ENCODE data around the gene KCNQ1. TPM values are rescaled to one million over a fixed set of nuclear protein-coding genes. Genes with fewer than 3 reads are reported as not detected.

KCNQ1 gene
- polyA plus RNA-seq, 2 donors = 0.31 to 0.52 TPM

DNA sequence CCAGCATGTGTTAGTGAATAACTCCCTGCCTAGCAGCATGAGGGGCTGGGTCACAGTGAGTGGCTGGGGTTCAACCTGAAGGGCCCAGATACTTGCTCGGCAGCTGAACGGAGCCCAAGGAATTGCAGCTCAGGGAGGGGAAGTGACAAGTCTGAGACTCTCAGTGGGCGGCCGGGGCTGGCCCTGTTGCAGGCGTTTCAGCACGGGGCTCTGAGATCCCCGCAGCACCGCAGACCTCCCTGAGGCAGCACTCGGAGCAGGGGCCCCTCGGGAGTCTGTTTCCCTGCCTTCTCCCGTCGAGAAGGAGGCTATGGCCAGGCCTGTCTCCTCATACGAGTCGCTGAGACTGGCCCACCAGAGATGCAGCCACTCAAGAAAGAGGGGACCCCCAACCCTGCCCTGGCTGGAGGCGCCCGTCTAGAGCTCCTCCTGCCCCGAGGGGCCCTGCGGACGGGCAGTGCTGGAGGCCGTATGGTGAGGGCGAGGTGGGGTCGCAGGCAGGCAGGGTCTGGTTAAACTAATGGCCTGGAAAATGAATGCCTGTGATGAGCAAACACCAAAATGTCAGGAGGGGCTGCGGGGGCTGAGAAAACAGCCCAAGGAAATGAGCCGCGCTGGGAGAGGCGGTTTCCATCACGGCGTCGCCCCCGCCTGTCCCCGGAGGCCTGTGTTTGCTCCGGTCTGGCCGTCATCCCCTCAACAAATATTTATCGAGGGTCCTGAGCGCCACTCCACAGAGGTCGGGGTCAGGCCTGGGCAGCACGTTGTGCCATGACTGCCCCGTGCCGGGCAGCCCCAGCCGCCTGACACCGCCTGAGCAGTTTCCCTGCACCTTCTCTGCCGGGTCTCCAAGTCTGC lies 35.0 kb upstream of the KCNQ1 start:
- 46 to 47% methylated on average over 42 of the region's 42 CpGs for WGBS, 2 donors
- no peak overlapping the region for H3K27ac ChIP-seq (ENCODE audit: low read depth in 2 of 2, low read length in 1 of 2)

GRCh38 chr11:2410616-2411015 lies 34.2 kb upstream of the KCNQ1 start:
- H3K36me3 ChIP-seq (ENCODE audit: control insufficient read depth in 2 of 2, insufficient read depth in 2 of 2, low read length in 1 of 2) = no peaks in the 10 kb centered on the region
- H3K27ac ChIP-seq (ENCODE audit: low read depth in 2 of 2, low read length in 1 of 2) = no peak overlapping the region
- H3K4me3 ChIP-seq (ENCODE audit: low read depth in 1 of 2, low read length in 2 of 2) = no peak overlapping the region
- 78 to 80% methylated on average over 8 to 9 of the region's 9 CpGs for WGBS, 2 donors
- H3K4me1 ChIP-seq (ENCODE audit: control insufficient read depth in 2 of 2, insufficient read depth in 2 of 2, low read length in 1 of 2) = peaks cover 3 to 8% of the 10 kb centered on the region in 2 donors
- no peaks in the 10 kb centered on the region for H3K27me3 ChIP-seq (ENCODE audit: control insufficient read depth in 1 of 2, insufficient read depth in 2 of 2, low read length in 2 of 2)
- peaks cover 0 to 2% of the 10 kb centered on the region in 2 donors for H3K9me3 ChIP-seq (ENCODE audit: control insufficient read depth in 2 of 2, insufficient read depth in 1 of 2, low read depth in 1 of 2, low read length in 1 of 2)

More for the DNA sequence above, 35.0 kb upstream of the KCNQ1 start:
- H3K27me3 ChIP-seq (ENCODE audit: control insufficient read depth in 1 of 2, insufficient read depth in 2 of 2, low read length in 2 of 2) = no peaks in the 10 kb centered on the region
- H3K4me3 ChIP-seq (ENCODE audit: low read depth in 1 of 2, low read length in 2 of 2) = no peak overlapping the region
- H3K36me3 ChIP-seq (ENCODE audit: control insufficient read depth in 2 of 2, insufficient read depth in 2 of 2, low read length in 1 of 2) = no peaks in the 10 kb centered on the region
- peaks cover 3 to 8% of the 10 kb centered on the region in 2 donors for H3K4me1 ChIP-seq (ENCODE audit: control insufficient read depth in 2 of 2, insufficient read depth in 2 of 2, low read length in 1 of 2)
- H3K9me3 ChIP-seq (ENCODE audit: control insufficient read depth in 2 of 2, insufficient read depth in 1 of 2, low read depth in 1 of 2, low read length in 1 of 2) = peaks cover 0 to 2% of the 10 kb centered on the region in 2 donors

- Histone ChIP-seq H3K36me3 (ENCODE audit: control insufficient read depth in 2 of 2, insufficient read depth in 2 of 2, low read length in 1 of 2) (no peaks in the 10 kb centered on the region), H3K9me3 (ENCODE audit: control insufficient read depth in 2 of 2, insufficient read depth in 1 of 2, low read depth in 1 of 2, low read length in 1 of 2) (peaks cover 0 to 2% of the 10 kb centered on the region in 2 donors), H3K4me3 (ENCODE audit: low read depth in 1 of 2, low read length in 2 of 2) (no peak overlapping the region), H3K27me3 (ENCODE audit: control insufficient read depth in 1 of 2, insufficient read depth in 2 of 2, low read length in 2 of 2) (no peaks in the 10 kb centered on the region), H3K4me1 (ENCODE audit: control insufficient read depth in 2 of 2, insufficient read depth in 2 of 2, low read length in 1 of 2) (peaks cover 3 to 8% of the 10 kb centered on the region in 2 donors), H3K27ac (ENCODE audit: low read depth in 2 of 2, low read length in 1 of 2) (no peak overlapping the region)
- WGBS, 2 donors = 78 to 80% methylated on average over 30 of the region's 30 CpGs
These were observed 33.1 kb upstream of the KCNQ1 start for GRCh38 chr11:2411446-2412305.

DNA sequence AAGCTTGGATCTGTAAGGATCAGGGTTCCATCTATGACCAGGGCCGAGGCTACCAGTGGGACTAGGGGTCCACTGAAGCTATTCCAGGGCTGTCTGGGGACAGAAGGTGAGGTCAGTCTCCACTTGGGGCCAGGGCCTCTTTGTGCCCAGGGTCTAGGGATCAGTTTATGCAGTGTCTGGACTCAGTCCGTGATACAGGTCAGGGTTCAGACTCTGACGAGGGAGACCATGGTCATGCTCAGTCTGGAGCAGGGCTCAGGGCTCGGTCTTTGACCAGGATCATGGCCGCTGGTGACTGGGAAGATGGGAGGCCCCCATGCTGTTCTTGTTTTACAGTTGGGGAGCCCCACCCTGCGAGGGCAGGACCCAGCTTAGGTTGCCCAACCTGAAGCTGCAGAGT lies 32.5 kb upstream of the KCNQ1 start:
- Histone ChIP-seq H3K9me3 (ENCODE audit: control insufficient read depth in 2 of 2, insufficient read depth in 1 of 2, low read depth in 1 of 2, low read length in 1 of 2) (peaks cover 0 to 2% of the 10 kb centered on the region in 2 donors), H3K36me3 (ENCODE audit: control insufficient read depth in 2 of 2, insufficient read depth in 2 of 2, low read length in 1 of 2) (no peaks in the 10 kb centered on the region), H3K4me3 (ENCODE audit: low read depth in 1 of 2, low read length in 2 of 2) (no peak overlapping the region), H3K27ac (ENCODE audit: low read depth in 2 of 2, low read length in 1 of 2) (no peak overlapping the region), H3K4me1 (ENCODE audit: control insufficient read depth in 2 of 2, insufficient read depth in 2 of 2, low read length in 1 of 2) (peaks cover under 1 to 3% of the 10 kb centered on the region in 2 donors), H3K27me3 (ENCODE audit: control insufficient read depth in 1 of 2, insufficient read depth in 2 of 2, low read length in 2 of 2) (no peaks in the 10 kb centered on the region)
- 84 to 88% methylated on average over 6 of the region's 6 CpGs for WGBS, 2 donors

- no peak overlapping the region for H3K4me3 ChIP-seq (ENCODE audit: low read depth in 1 of 2, low read length in 2 of 2)
- H3K27me3 ChIP-seq (ENCODE audit: control insufficient read depth in 1 of 2, insufficient read depth in 2 of 2, low read length in 2 of 2) = no peaks in the 10 kb centered on the region
- 80 to 82% methylated on average over 39 to 43 of the region's 43 CpGs for WGBS, 2 donors
- H3K4me1 ChIP-seq (ENCODE audit: control insufficient read depth in 2 of 2, insufficient read depth in 2 of 2, low read length in 1 of 2) = no peaks in the 10 kb centered on the region
- H3K9me3 ChIP-seq (ENCODE audit: control insufficient read depth in 2 of 2, insufficient read depth in 1 of 2, low read depth in 1 of 2, low read length in 1 of 2) = no peaks in the 10 kb centered on the region
- no peaks in the 10 kb centered on the region for H3K36me3 ChIP-seq (ENCODE audit: control insufficient read depth in 2 of 2, insufficient read depth in 2 of 2, low read length in 1 of 2)
- H3K27ac ChIP-seq (ENCODE audit: low read depth in 2 of 2, low read length in 1 of 2) = no peak overlapping the region
These were observed 30.8 kb upstream of the KCNQ1 start for GRCh38 chr11:2413742-2414579.

DNA sequence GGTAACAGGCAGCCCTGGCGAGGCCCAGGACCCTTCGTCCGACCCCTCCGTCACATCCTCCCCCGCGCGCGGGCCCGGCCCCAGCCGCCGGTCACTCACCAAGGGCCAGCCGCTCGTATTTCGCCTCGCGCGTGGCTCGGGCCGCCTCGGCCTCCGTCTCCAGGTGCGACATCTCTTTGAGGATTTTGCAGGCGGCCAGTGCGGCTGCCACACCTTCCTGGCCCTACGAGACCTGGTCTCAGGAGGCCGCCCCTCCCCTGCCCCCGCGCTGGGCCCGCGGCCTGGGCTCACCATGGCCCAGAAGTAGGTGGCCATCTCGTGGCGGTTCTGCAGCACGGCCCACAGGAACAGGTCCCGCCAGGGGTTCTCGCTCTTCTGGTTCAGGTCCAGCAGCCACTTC lies 30.2 kb upstream of the KCNQ1 start:
- H3K27ac ChIP-seq (ENCODE audit: low read depth in 2 of 2, low read length in 1 of 2) = no peak overlapping the region
- H3K9me3 ChIP-seq (ENCODE audit: control insufficient read depth in 2 of 2, insufficient read depth in 1 of 2, low read depth in 1 of 2, low read length in 1 of 2) = no peaks in the 10 kb centered on the region
- H3K4me1 ChIP-seq (ENCODE audit: control insufficient read depth in 2 of 2, insufficient read depth in 2 of 2, low read length in 1 of 2) = no peaks in the 10 kb centered on the region
- H3K36me3 ChIP-seq (ENCODE audit: control insufficient read depth in 2 of 2, insufficient read depth in 2 of 2, low read length in 1 of 2) = no peaks in the 10 kb centered on the region
- H3K4me3 ChIP-seq (ENCODE audit: low read depth in 1 of 2, low read length in 2 of 2) = no peak overlapping the region
- H3K27me3 ChIP-seq (ENCODE audit: control insufficient read depth in 1 of 2, insufficient read depth in 2 of 2, low read length in 2 of 2) = no peaks in the 10 kb centered on the region
- WGBS, 2 donors = 84 to 87% methylated on average over 35 of the region's 35 CpGs

DNA sequence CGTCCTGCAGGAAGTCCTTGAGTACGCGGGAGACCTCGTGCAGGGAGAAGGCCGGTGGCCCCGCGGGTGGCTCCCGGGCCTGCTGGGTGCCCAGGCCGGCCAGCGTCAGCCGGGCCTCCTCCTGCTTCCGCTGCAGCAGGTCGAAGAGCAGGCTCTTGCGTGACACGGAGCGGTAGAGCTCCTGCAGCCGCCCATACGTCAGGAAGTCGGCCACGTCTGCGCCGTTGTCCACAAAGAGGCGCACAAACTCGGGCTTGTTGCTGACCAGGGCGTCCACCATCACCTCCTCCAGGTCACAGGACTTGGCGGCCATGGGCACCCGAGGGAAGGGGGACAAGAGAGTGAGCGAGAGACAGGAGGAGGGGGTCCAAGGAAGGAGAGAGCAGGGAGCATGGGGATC lies 29.6 kb upstream of the KCNQ1 start:
- Histone ChIP-seq H3K27ac (ENCODE audit: low read depth in 2 of 2, low read length in 1 of 2) (no peak overlapping the region), H3K4me3 (ENCODE audit: low read depth in 1 of 2, low read length in 2 of 2) (no peak overlapping the region), H3K36me3 (ENCODE audit: control insufficient read depth in 2 of 2, insufficient read depth in 2 of 2, low read length in 1 of 2) (no peaks in the 10 kb centered on the region), H3K9me3 (ENCODE audit: control insufficient read depth in 2 of 2, insufficient read depth in 1 of 2, low read depth in 1 of 2, low read length in 1 of 2) (no peaks in the 10 kb centered on the region), H3K4me1 (ENCODE audit: control insufficient read depth in 2 of 2, insufficient read depth in 2 of 2, low read length in 1 of 2) (peaks cover 0 to 2% of the 10 kb centered on the region in 2 donors), H3K27me3 (ENCODE audit: control insufficient read depth in 1 of 2, insufficient read depth in 2 of 2, low read length in 2 of 2) (no peaks in the 10 kb centered on the region)
- 82 to 84% methylated on average over 27 to 28 of the region's 28 CpGs for WGBS, 2 donors

GRCh38 chr11:2415601-2416380 lies 29.0 kb upstream of the KCNQ1 start:
- Histone ChIP-seq H3K9me3 (ENCODE audit: control insufficient read depth in 2 of 2, insufficient read depth in 1 of 2, low read depth in 1 of 2, low read length in 1 of 2) (no peaks in the 10 kb centered on the region), H3K27me3 (ENCODE audit: control insufficient read depth in 1 of 2, insufficient read depth in 2 of 2, low read length in 2 of 2) (peaks cover 0 to under 1% of the 10 kb centered on the region in 2 donors)

More at GRCh38 chr11:2415601-2416380, 29.0 kb upstream of the KCNQ1 start:
- Histone ChIP-seq H3K36me3 (ENCODE audit: control insufficient read depth in 2 of 2, insufficient read depth in 2 of 2, low read length in 1 of 2) (no peaks in the 10 kb centered on the region), H3K27ac (ENCODE audit: low read depth in 2 of 2, low read length in 1 of 2) (no peak overlapping the region), H3K4me3 (ENCODE audit: low read depth in 1 of 2, low read length in 2 of 2) (no peak overlapping the region), H3K4me1 (ENCODE audit: control insufficient read depth in 2 of 2, insufficient read depth in 2 of 2, low read length in 1 of 2) (peaks cover 0 to 4% of the 10 kb centered on the region in 2 donors)
- WGBS, 2 donors = 78 to 81% methylated on average over 34 of the region's 34 CpGs

Measured in esophagus (tissue), 2 donors.